GM12892 (cell line): Measurements from ENCODE around the gene RPL28.

Source experiments
- POLR2A ChIP-seq: IDR thresholded peaks from 2 replicates; pipeline ENCODE4 v1.6.1; 2011; ENCODE audit warnings: low read depth, low read length, control low read depth
- POLR2AphosphoS5 ChIP-seq: IDR thresholded peaks from 2 replicates; pipeline ENCODE4 v1.6.1; 2011; ENCODE audit warnings: low read depth, low read length, control low read depth
- TAF1 ChIP-seq: IDR thresholded peaks from 2 replicates; pipeline ENCODE4 v1.6.1; 2011; ENCODE audit warnings: low read depth, mild to moderate bottlenecking, control low read depth, low read length, borderline replicate concordance

DNA sequence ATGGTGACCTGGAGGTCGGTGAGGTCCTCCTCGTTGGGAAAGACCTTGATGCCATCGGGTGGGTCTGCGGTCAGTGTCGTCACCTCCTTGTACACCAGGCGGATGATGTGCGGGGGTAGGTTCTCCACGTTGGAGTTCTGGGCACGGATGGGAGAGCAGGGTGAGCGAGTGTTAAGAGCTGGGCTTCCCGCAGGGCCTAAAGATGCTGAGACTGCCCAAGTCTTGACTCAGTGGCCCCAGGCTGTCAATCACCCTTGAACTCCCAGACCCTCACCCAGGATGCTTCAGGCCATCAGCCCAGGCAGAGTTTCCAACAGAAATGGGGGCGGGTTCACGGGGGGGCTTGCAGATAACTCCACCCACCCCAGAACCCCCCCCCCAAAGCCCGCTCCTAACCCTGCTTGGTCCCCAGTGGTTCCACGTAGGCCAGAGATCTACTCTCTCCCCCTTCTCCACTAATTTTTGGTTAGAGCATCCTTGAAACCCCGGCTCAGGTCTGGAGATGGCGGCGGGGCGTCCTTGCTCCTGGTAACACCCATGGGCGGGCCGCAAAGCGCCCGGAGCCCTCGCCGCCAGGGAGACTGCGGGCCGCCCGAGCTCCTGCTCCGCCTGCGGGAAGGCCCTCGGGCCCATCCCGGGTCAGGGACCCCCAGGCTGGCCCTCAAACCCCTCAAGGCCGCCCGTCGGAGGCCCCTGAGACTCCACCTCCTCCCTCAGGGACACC lies 21.3 kb downstream of the RPL28 start:
- TF ChIP-seq POLR2A (no peak), POLR2AphosphoS5 (no peak), TAF1 (no peak)
